Liver (tissue), 9 donors: ENCODE measurements around the gene MIER1. TPM values are rescaled to one million over a fixed set of nuclear protein-coding genes. Genes with fewer than 3 reads are reported as not detected.
A peak's percentile ranks its signal among the peaks of the same experiment; 100 is the strongest.

Experiments used
- DNase-seq: peaks from one replicate; pipeline ENCODE4 v3.0.0-alpha.2; 2017; ENCODE audit warnings: low spot score
- H3K27ac ChIP-seq, 2 donors: one replicate each; pipeline ENCODE4 v1.7.0; 2013; ENCODE audit warnings: inconsistent platforms in 2 of 2, low read length in 2 of 2, control low read depth in 1 of 2, low read depth in 1 of 2, mild to moderate bottlenecking in 1 of 2
- H3K27me3 ChIP-seq, 4 donors: one replicate each; pipeline versions ENCODE4 v1.6.1 to v1.7.0; 2013; ENCODE audit warnings: low read length in 3 of 4, inconsistent platforms in 1 of 4, mild to moderate bottlenecking in 1 of 4, moderate library complexity in 1 of 4; ENCODE audit not compliant: control insufficient read depth in 4 of 4, insufficient read depth in 4 of 4
- H3K36me3 ChIP-seq, 4 donors: one replicate each; pipeline versions ENCODE4 v1.6.1 to v1.7.0; 2013; ENCODE audit warnings: low read length in 3 of 4, mild to moderate bottlenecking in 3 of 4, low read depth in 1 of 4, moderate library complexity in 1 of 4; ENCODE audit not compliant: control insufficient read depth in 4 of 4, insufficient read depth in 3 of 4
- H3K4me1 ChIP-seq, 4 donors: one replicate each; pipeline versions ENCODE4 v1.6.1 to v1.7.0; 2013; ENCODE audit warnings: low read length in 3 of 4, mild to moderate bottlenecking in 3 of 4, moderate library complexity in 1 of 4; ENCODE audit not compliant: control insufficient read depth in 4 of 4, insufficient read depth in 4 of 4
- H3K4me3 ChIP-seq, 3 donors: one replicate each; pipeline versions ENCODE4 v1.6.1 to v1.7.0; 2013; ENCODE audit warnings: low read length in 3 of 3, control low read depth in 1 of 3, low read depth in 1 of 3, mild to moderate bottlenecking in 1 of 3
- H3K9ac ChIP-seq, 2 donors: one replicate each; pipeline ENCODE4 v1.7.0; 2013; ENCODE audit warnings: low read length in 2 of 2, mild to moderate bottlenecking in 2 of 2, moderate library complexity in 2 of 2, control low read depth in 1 of 2, low read depth in 1 of 2
- H3K9me3 ChIP-seq, 4 donors: one replicate each; pipeline versions ENCODE4 v1.6.1 to v1.7.0; 2013; ENCODE audit warnings: low read length in 3 of 4; ENCODE audit not compliant: control insufficient read depth in 4 of 4
- ATF3 ChIP-seq: IDR thresholded peaks from 2 replicates; pipeline ENCODE4 v1.6.1; 2016; ENCODE audit warnings: antibody characterized with exemption
- CTCF ChIP-seq: fragments of 150-350 bp; IDR thresholded peaks from 2 replicates; pipeline ENCODE4 v1.5.1; 2017; ENCODE audit warnings: improper control_type of control experiment, low read depth, low read length; ENCODE audit not compliant: missing input control
- EGR1 ChIP-seq, 2 donors: IDR thresholded peaks; 2 replicates each; pipeline ENCODE4 v1.6.1; 2016 to 2018; ENCODE audit warnings: antibody characterized with exemption in 2 of 2, low read depth in 2 of 2
- FOXA1 ChIP-seq: IDR thresholded peaks from 2 replicates; pipeline ENCODE4 v1.6.1; 2016; ENCODE audit warnings: antibody characterized with exemption
- FOXA2 ChIP-seq: IDR thresholded peaks from 2 replicates; pipeline ENCODE4 v1.6.1; 2016; ENCODE audit warnings: antibody characterized with exemption
- GABPA ChIP-seq, 2 donors: IDR thresholded peaks in 1 of 2; conservative IDR thresholded peaks in 1 of 2; 2 replicates each; pipeline ENCODE4 v1.6.1; 2016; ENCODE audit warnings: antibody characterized with exemption in 2 of 2, mild to moderate bottlenecking in 1 of 2, moderate library complexity in 1 of 2
- HNF4A ChIP-seq, 2 donors: conservative IDR thresholded peaks; 2 replicates each; pipeline ENCODE4 v1.6.1; 2016; ENCODE audit warnings: antibody characterized with exemption in 2 of 2, mild to moderate bottlenecking in 2 of 2
- HNF4G ChIP-seq: IDR thresholded peaks from 2 replicates; pipeline ENCODE4 v1.6.1; 2016; ENCODE audit warnings: antibody characterized with exemption
- JUND ChIP-seq, 2 donors: IDR thresholded peaks; 2 replicates each; pipeline ENCODE4 v1.6.1; 2016; ENCODE audit warnings: antibody characterized with exemption in 2 of 2
- MAX ChIP-seq: IDR thresholded peaks from 2 replicates; pipeline ENCODE4 v1.6.1; 2016; ENCODE audit warnings: antibody characterized with exemption
- NR2F2 ChIP-seq: IDR thresholded peaks from 2 replicates; pipeline ENCODE4 v1.6.1; 2016; ENCODE audit warnings: antibody characterized with exemption
- RAD21 ChIP-seq, 2 donors: IDR thresholded peaks; 2 replicates each; pipeline ENCODE4 v1.6.1; 2016; ENCODE audit warnings: antibody characterized with exemption in 2 of 2, mild to moderate bottlenecking in 2 of 2
- REST ChIP-seq: IDR thresholded peaks from 2 replicates; pipeline ENCODE4 v1.6.1; 2016; ENCODE audit warnings: antibody characterized with exemption, mild to moderate bottlenecking
- RXRA ChIP-seq, 2 donors: IDR thresholded peaks; 2 replicates each; pipeline ENCODE4 v1.6.1; 2017 to 2018; ENCODE audit warnings: antibody characterized with exemption in 2 of 2, mild to moderate bottlenecking in 1 of 2
- SP1 ChIP-seq: IDR thresholded peaks from 2 replicates; pipeline ENCODE4 v1.6.1; 2018; ENCODE audit warnings: antibody characterized with exemption, mild to moderate bottlenecking
- TAF1 ChIP-seq: conservative IDR thresholded peaks from 2 replicates; pipeline ENCODE4 v1.6.1; 2016; ENCODE audit warnings: antibody characterized with exemption, mild to moderate bottlenecking
- YY1 ChIP-seq: IDR thresholded peaks from 2 replicates; pipeline ENCODE4 v1.6.1; 2016; ENCODE audit warnings: antibody characterized with exemption, mild to moderate bottlenecking
- ZBTB33 ChIP-seq: IDR thresholded peaks from 2 replicates; pipeline ENCODE4 v1.6.1; 2016; ENCODE audit warnings: antibody characterized with exemption
- WGBS: extraction: QIAGEN DNeasy Blood & Tissue Kit; methylation state at CpG from one replicate; pipeline ENCODE4 v1.1.7; 2013; 5-methylcytosine and 5-hydroxymethylcytosine counted together
- polyA plus RNA-seq, 2 donors: library from polyadenylated mRNA; stranded (reverse) in 1 of 2; unstranded in 1 of 2; fragments of 200-250 nt in 1 of 2; fragments of >200 nt in 1 of 2; fragmentation: Nextera tagmentation in 1 of 2; extraction: Ambion mirVana in 1 of 2; gene quantifications; one replicate each; pipeline versions ENCODE4 v1.2.1 to v1.2.3, GENCODE V29; 2013 to 2015
- total RNA-seq, 2 donors: library from RNA; depleted of rRNA; stranded (reverse); fragments of >200 nt; gene quantifications; one replicate each; pipeline ENCODE4 v1.2.3, GENCODE V29; 2014
- donor health status: healthy.
- donor health status: healthy.
- donor health status: healthy.
- donor health status: healthy.
- donor health status: healthy.

The MIER1 gene
- total and polyA plus RNA-seq, 4 donors = 7.3 to 23.2 (median 16.6) TPM

GRCh38 chr1:66929146-66929688 lies 4.4 kb downstream of the MIER1 start:
- Histone ChIP-seq H3K9ac (no peak overlapping the region), H3K9me3 (no peaks in the 10 kb centered on the region), H3K4me1 (peaks cover 1 to 32% (median 16%) of the 10 kb centered on the region in 4 donors), H3K4me3 (peak overlapping the region; percentile 70 to 88 (median 81)), H3K27ac (peak overlapping the region; percentile 94 to 99), H3K36me3 (no peaks in the 10 kb centered on the region), H3K27me3 (no peaks in the 10 kb centered on the region)
- TF ChIP-seq HNF4A (conservative IDR thresholded peaks at IDR 0.05) (no peak), JUND (IDR thresholded peaks at IDR 0.05) (no peak), FOXA2 (no peak), RAD21 (IDR thresholded peaks at IDR 0.05) (no peak), MAX (no peak), CTCF (no peak), ATF3 (no peak), SP1 (no peak), YY1 (no peak), ZBTB33 (no peak), RXRA (IDR thresholded peaks at IDR 0.05) (no peak), HNF4G (no peak), TAF1 (no peak), REST (no peak), FOXA1 (no peak), NR2F2 (no peak), EGR1 (IDR thresholded peaks at IDR 0.05; ENCODE audit: low read depth in 2 of 2) (no peak), GABPA (IDR thresholded peaks at IDR 0.05 in 1 of 2, conservative IDR thresholded peaks at IDR 0.05 in 1 of 2) (no peak)
- DNase-seq = no peak
- WGBS = 65% methylated on average over 3 of the region's 3 CpGs
